Measurements from ENCODE around the gene JAKMIP2. TPM values are rescaled to one million over a fixed set of nuclear protein-coding genes. Genes with fewer than 3 reads are reported as not detected.

Gene JAKMIP2
- total RNA-seq, 1 experiment from 2014 or later = not detected

- TF ChIP-seq REST (IDR thresholded peaks at IDR 0.05; ENCODE audit: low read depth) = no peak
Measured at GRCh38 chr5:147613359-147613758, 169.2 kb downstream of the JAKMIP2 start (continued).

GRCh38 chr5:147611483-147611882 is 171.0 kb downstream of the JAKMIP2 start:
- H3K27me3 ChIP-seq (ENCODE audit: insufficient read depth, low read length) = 0 out of 2 replicates have a peak, but pooled peaks cover under 1% of the 10 kb centered on the region
- H3K9me3 ChIP-seq (ENCODE audit: control insufficient read depth in 1 of 2, insufficient read depth in 1 of 2, low read depth in 1 of 2, low read length in 2 of 2) = no peaks in the 10 kb centered on the region
- DNase-seq (ENCODE audit: low read depth, low spot score) = no peak
- no peaks in the 10 kb centered on the region for H3K9me2 ChIP-seq (ENCODE audit: insufficient read depth)
- ChIA-PET RAD21 (ENCODE audit: low non-redundant PET in 1 of 2, low total read pairs in 2 of 2, uncharacterized antibody in 2 of 2, unreplicated experiment in 2 of 2) (no interaction called here), CTCF (no interaction called here), POLR2A (no interaction called here)
- no peaks in the 10 kb centered on the region for H3K4me1 ChIP-seq (ENCODE audit: control insufficient read depth in 1 of 2, insufficient read depth in 2 of 2, low read length in 2 of 2)
- no peaks in the 10 kb centered on the region for H3K36me3 ChIP-seq (ENCODE audit: control insufficient read depth in 1 of 2, insufficient read depth in 2 of 2, low read length in 2 of 2)
- H3K79me2 ChIP-seq (ENCODE audit: insufficient read depth, low read length) = no peaks in the 10 kb centered on the region
- H3K4me2 ChIP-seq (ENCODE audit: low read length) = no peak overlapping the region
- intact Hi-C loops (cut with micrococcal nuclease) = no loop called here
- ATAC-seq = no peak
- H2AFZ ChIP-seq (ENCODE audit: low read depth, low read length, poor library complexity, severe bottlenecking) = no peak overlapping the region
- H3K27ac ChIP-seq (ENCODE audit: low read depth, low read length) = no peak overlapping the region
- BruUV-seq (replicated peaks) = no TSS peak
- H3K9ac ChIP-seq (ENCODE audit: low read length) = no peak overlapping the region
- no peaks in the 10 kb centered on the region for H4K20me1 ChIP-seq (ENCODE audit: insufficient read depth)
- TF ChIP-seq CBX3 (IDR thresholded peaks at IDR 0.05; ENCODE audit: low read depth) = no peak
- TF ChIP-seq EZH2phosphoT487 (IDR thresholded peaks at IDR 0.05; ENCODE audit: borderline replicate concordance) = no peak
- TF ChIP-seq EGR1 (IDR thresholded peaks at IDR 0.05; ENCODE audit: low read depth) = no peak
- TF ChIP-seq MAX (IDR thresholded peaks at IDR 0.05) = no peak
- TF ChIP-seq RAD21 (IDR thresholded peaks at IDR 0.05; ENCODE audit: low read depth) = no peak
- TF ChIP-seq EZH2 (IDR thresholded peaks at IDR 0.05) = no peak
- no peak for TF ChIP-seq YY1 (IDR thresholded peaks at IDR 0.05; ENCODE audit: extremely low read depth, insufficient replicate concordance, low read depth, low read length)
- no peak for TF ChIP-seq JUND (IDR thresholded peaks at IDR 0.05)
- no peak for TF ChIP-seq SRF (IDR thresholded peaks at IDR 0.05; ENCODE audit: low read depth)
- TF ChIP-seq SIN3A (IDR thresholded peaks at IDR 0.05; ENCODE audit: low read depth) = no peak
- no peak for TF ChIP-seq ZFX (IDR thresholded peaks at IDR 0.05)
- TF ChIP-seq REST (IDR thresholded peaks at IDR 0.05; ENCODE audit: low read depth) = no peak
- TF ChIP-seq CEBPB (IDR thresholded peaks at IDR 0.05; ENCODE audit: low read depth) = no peak
- TF ChIP-seq FOSL1 (IDR thresholded peaks at IDR 0.05; ENCODE audit: low read depth) = no peak
- TF ChIP-seq CTCF (IDR thresholded peaks at IDR 0.05 in 2 of 3, conservative IDR thresholded peaks at IDR 0.05 in 1 of 3; ENCODE audit: borderline replicate concordance in 1 of 3, insufficient read depth in 1 of 3, low read depth in 2 of 3, low read length in 2 of 3) = no peak
- no peak for TF ChIP-seq POLR2A (IDR thresholded peaks at IDR 0.05; ENCODE audit: borderline replicate concordance, extremely low read depth, insufficient read depth, insufficient read length)
- no peak overlapping the region for H3K4me3 ChIP-seq (replicated peaks in 1 of 2; ENCODE audit: low read depth in 1 of 2, low read length in 2 of 2)

Data from HCT116 (cell line).